HepG2 (cell line): ENCODE measurements around the gene FIS1. TPM values are rescaled to one million over a fixed set of nuclear protein-coding genes. Genes with fewer than 3 reads are reported as not detected.

Source experiments
- ARID5B ChIP-seq: IDR thresholded peaks from 2 replicates; pipeline ENCODE4 v1.4.0; 2020; ENCODE audit warnings: mild to moderate bottlenecking, missing genetic modification reagents
- CAMTA2 ChIP-seq: sonication (generic); formaldehyde crosslinking; IDR thresholded peaks from 2 replicates; pipeline ENCODE4 v1.4.0; 2020; ENCODE audit warnings: mild to moderate bottlenecking, missing genetic modification reagents, borderline replicate concordance
- ELF1 ChIP-seq: sonication (generic); formaldehyde crosslinking; IDR thresholded peaks from 2 replicates; pipeline ENCODE4 v1.4.0; 2020; ENCODE audit warnings: missing genetic modification reagents
- FLYWCH1 ChIP-seq: sonication (generic); formaldehyde crosslinking; IDR thresholded peaks from 2 replicates; pipeline ENCODE4 v1.8.1; 2023; ENCODE audit warnings: mild to moderate bottlenecking, missing genetic modification reagents
- FOXP1 ChIP-seq, 2 experiments: fragments of 450-650 bp in 1 of 2; IDR thresholded peaks; 2 replicates each; pipeline ENCODE4 v1.6.1; 2017 to 2018; ENCODE audit warnings: antibody characterized with exemption in 1 of 2
- GATAD1 ChIP-seq: IDR thresholded peaks from 2 replicates; pipeline ENCODE4 v1.6.1; 2016; ENCODE audit warnings: missing genetic modification reagents, missing compliant biosample characterization
- GATAD2A ChIP-seq: IDR thresholded peaks from 2 replicates; pipeline ENCODE4 v1.6.1; 2016
- HIVEP1 ChIP-seq: sonication (generic); formaldehyde crosslinking; IDR thresholded peaks from 2 replicates; pipeline ENCODE4 v1.4.0; 2020; ENCODE audit warnings: mild to moderate bottlenecking, missing genetic modification reagents
- KAT2B ChIP-seq: fragments of 150-350 bp; IDR thresholded peaks from 2 replicates; pipeline ENCODE4 v1.6.1; 2014; ENCODE audit warnings: low read depth, low read length, borderline replicate concordance
- KDM5A ChIP-seq: fragments of 200-600 bp; sonication (generic); IDR thresholded peaks from 2 replicates; pipeline ENCODE4 v1.7.0; 2018; ENCODE audit warnings: antibody characterized with exemption, mild to moderate bottlenecking, low read length, borderline replicate concordance
- KDM6A ChIP-seq: IDR thresholded peaks from 2 replicates; pipeline ENCODE4 v1.6.1; 2016; ENCODE audit warnings: low read depth
- MAZ ChIP-seq, 2 experiments: sonication (generic) in 1 of 2; formaldehyde crosslinking in 1 of 2; IDR thresholded peaks; 2 replicates each; pipeline versions ENCODE4 v1.5.0 to v1.6.1; 2012 to 2020; ENCODE audit warnings: low read depth in 2 of 2, mild to moderate bottlenecking in 2 of 2, borderline replicate concordance in 1 of 2, improper control_type of control experiment in 1 of 2, low read length in 1 of 2, missing genetic modification reagents in 1 of 2, moderate library complexity in 1 of 2
- MBNL3 ChIP-seq: fragments of 250-450 bp; sonication (Bioruptor Pico); conservative IDR thresholded peaks from 2 replicates; pipeline ENCODE4 v1.8.0; 2022; ENCODE audit warnings: mild to moderate bottlenecking, inconsistent platforms
- MTA1 ChIP-seq: sonication (generic); formaldehyde crosslinking; IDR thresholded peaks from 2 replicates; pipeline ENCODE4 v1.4.0; 2020; ENCODE audit warnings: missing genetic modification reagents, mild to moderate bottlenecking, borderline replicate concordance
- POLR2A ChIP-seq, 2 experiments: IDR thresholded peaks; 2 replicates each; pipeline ENCODE4 v1.6.1; 2011; ENCODE audit warnings: low read depth in 2 of 2, low read length in 2 of 2, mild to moderate bottlenecking in 1 of 2, moderate library complexity in 1 of 2; ENCODE audit not compliant: insufficient read depth in 1 of 2
- POLR2G ChIP-seq: fragments of 200-400 bp; formaldehyde crosslinking; IDR thresholded peaks from 2 replicates; pipeline ENCODE4 v1.6.1; 2018; ENCODE audit warnings: mild to moderate bottlenecking, low read depth, low read length, moderate library complexity
- SIN3A ChIP-seq: IDR thresholded peaks from 2 replicates; pipeline ENCODE4 v1.6.1; 2011; ENCODE audit warnings: low read depth, mild to moderate bottlenecking, control low read depth, low read length, borderline replicate concordance
- TARDBP ChIP-seq: sonication (generic); formaldehyde crosslinking; IDR thresholded peaks from 2 replicates; pipeline ENCODE4 v1.8.0; 2022; ENCODE audit warnings: mild to moderate bottlenecking, missing genetic modification reagents
- TBX2 ChIP-seq: sonication (generic); formaldehyde crosslinking; IDR thresholded peaks from 2 replicates; pipeline ENCODE4 v1.5.0; 2020; ENCODE audit warnings: missing genetic modification reagents, mild to moderate bottlenecking, borderline replicate concordance
- ZBTB8A ChIP-seq: sonication (generic); formaldehyde crosslinking; IDR thresholded peaks from 2 replicates; pipeline ENCODE4 v1.4.0; 2020; ENCODE audit warnings: mild to moderate bottlenecking, low read depth, missing genetic modification reagents, borderline replicate concordance
- ZMYM2 ChIP-seq: sonication (generic); formaldehyde crosslinking; IDR thresholded peaks from 2 replicates; pipeline ENCODE4 v1.8.0; 2022; ENCODE audit warnings: mild to moderate bottlenecking, missing genetic modification reagents
- ZNF138 ChIP-seq: sonication (generic); formaldehyde crosslinking; IDR thresholded peaks from 2 replicates; pipeline ENCODE4 v1.5.0; 2020; ENCODE audit warnings: mild to moderate bottlenecking, low read depth, missing genetic modification reagents
- ZNF20 ChIP-seq: sonication (generic); formaldehyde crosslinking; IDR thresholded peaks from 2 replicates; pipeline ENCODE4 v1.4.0; 2020; ENCODE audit warnings: mild to moderate bottlenecking, moderate library complexity, missing genetic modification reagents
- polyA plus RNA-seq, 8 experiments: library from polyadenylated mRNA; depleted of rRNA in 3 of 8; stranded (reverse) in 7 of 8; unstranded in 1 of 8; fragments of >200 nt; fragmentation: Illumina TruSeq in 4 of 8; extraction: Trizol in 4 of 8; gene quantifications; 2 replicates each; pipeline versions ENCODE4 v1.2.1 to v1.2.3, GENCODE V29; 2011 to 2016; ENCODE audit warnings: low read depth in 4 of 8, missing spikeins in 1 of 8, mixed read lengths in 1 of 8; ENCODE audit not compliant: insufficient read depth in 1 of 8
- total RNA-seq, 5 experiments: library from RNA; depleted of rRNA; stranded (reverse); fragments of >200 nt; fragmentation: Illumina TruSeq; extraction: Trizol; gene quantifications; 2 replicates each; pipeline ENCODE4 v1.2.3, GENCODE V29; 2016; ENCODE audit warnings: low read depth in 1 of 5
- TF ChIP-seq, protein P1 (sequence below): sonication (generic); formaldehyde crosslinking; conservative IDR thresholded peaks from 2 replicates; pipeline ENCODE4 v1.4.0; 2020; ENCODE audit warnings: missing genetic modification reagents
- TF ChIP-seq, protein P2 (sequence below): fragments of 450-650 bp; IDR thresholded peaks from 2 replicates; pipeline ENCODE4 v1.6.1; 2017

The FIS1 gene
- total and polyA plus RNA-seq, 2 of the 13 experiments (the other 11 are each of a cell fraction or from before 2014, with no cell fraction given), result 97.5 to 101 TPM

DNA sequence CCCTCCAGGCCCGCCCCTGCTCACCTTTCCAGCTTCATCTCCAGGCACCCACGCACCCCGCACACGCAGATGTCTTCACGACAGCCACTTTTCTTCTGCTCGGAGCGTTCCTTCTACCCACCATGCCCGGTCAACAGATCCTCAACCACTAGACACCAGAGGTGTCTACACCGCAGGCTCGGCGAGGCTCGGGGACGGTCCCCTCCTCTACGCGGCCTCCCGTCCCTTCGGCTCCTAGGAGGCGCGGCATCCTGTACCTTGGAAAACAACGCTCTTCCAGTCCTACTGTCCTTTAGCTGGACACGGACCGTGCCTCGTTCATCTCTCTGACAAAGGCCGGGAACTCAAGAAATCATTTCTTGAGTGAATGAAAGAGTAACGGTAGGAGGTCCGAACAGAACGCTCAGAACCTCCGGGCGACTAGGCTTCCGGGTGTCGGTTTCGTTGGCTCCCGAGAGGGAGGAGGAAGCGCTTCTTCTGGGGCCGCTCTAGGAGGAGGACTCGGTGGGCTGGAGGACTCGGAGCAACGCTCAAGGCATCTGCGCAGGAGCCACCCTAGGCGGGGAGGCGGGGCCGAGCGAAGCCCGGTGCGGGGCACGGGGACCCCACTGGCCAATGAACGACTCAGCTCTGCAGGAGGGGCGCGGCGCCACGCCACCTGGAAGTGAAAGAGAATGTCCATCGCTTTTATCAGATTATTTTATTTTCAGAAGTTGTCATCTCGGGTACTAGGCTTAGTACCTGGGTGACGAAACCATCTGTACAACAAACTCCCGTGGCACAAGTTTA, 7.2 kb upstream of the FIS1 start (continued):
- TF ChIP-seq MAZ (IDR thresholded peaks at IDR 0.05; ENCODE audit: borderline replicate concordance, low read depth, low read length), result 0 out of 2 replicates have a peak, but pooled peaks have one; percentile 52
- peak; percentile 73; the same call in 1 of the 2 replicates for TF ChIP-seq MAZ (CRISPR knock-in tag; IDR thresholded peaks at IDR 0.05; ENCODE audit: low read depth)
- TF ChIP-seq MTA1 (CRISPR knock-in tag), result no peak; the same call in 1 of the 2 replicates
- TF ChIP-seq KDM5A, result peak; percentile 98
- TF ChIP-seq TBX2, result peak; percentile 56; the same call in 1 of the 2 replicates
- TF ChIP-seq ZNF20 (CRISPR knock-in tag), result no peak
- TF ChIP-seq KAT2B, result no peak
- no peak for TF ChIP-seq KDM6A
- TF ChIP-seq CAMTA2 (CRISPR knock-in tag), result 0 out of 2 replicates have a peak, but pooled peaks have one; percentile 52
- peak; percentile 88 for TF ChIP-seq POLR2G
- peak; percentile 94 for TF ChIP-seq GATAD1 (CRISPR knock-in tag)
- TF ChIP-seq ZNF138, result no peak
- TF ChIP-seq ARID5B (CRISPR knock-in tag), result no peak
- TF ChIP-seq TARDBP (CRISPR knock-in tag), result peak; percentile 55; the same call in 1 of the 2 replicates
- TF ChIP-seq ZBTB8A, result no peak
- TF ChIP-seq HIVEP1 (CRISPR knock-in tag), result no peak
- TF ChIP-seq FOXP1 (IDR thresholded peaks at IDR 0.05), result no peak
- TF ChIP-seq FOXP1 (CRISPR knock-in tag; IDR thresholded peaks at IDR 0.05), result no peak
- TF ChIP-seq FLYWCH1 (CRISPR knock-in tag), result no peak
- 0 out of 2 replicates have a peak, but pooled peaks have one; percentile 36 for TF ChIP-seq ZMYM2
- TF ChIP-seq, protein P1, sequence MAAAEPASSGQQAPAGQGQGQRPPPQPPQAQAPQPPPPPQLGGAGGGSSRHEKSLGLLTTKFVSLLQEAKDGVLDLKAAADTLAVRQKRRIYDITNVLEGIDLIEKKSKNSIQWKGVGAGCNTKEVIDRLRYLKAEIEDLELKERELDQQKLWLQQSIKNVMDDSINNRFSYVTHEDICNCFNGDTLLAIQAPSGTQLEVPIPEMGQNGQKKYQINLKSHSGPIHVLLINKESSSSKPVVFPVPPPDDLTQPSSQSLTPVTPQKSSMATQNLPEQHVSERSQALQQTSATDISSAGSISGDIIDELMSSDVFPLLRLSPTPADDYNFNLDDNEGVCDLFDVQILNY, result no peak
- no peak for TF ChIP-seq MBNL3 (CRISPR knock-in tag)
- peak; percentile 73 to 82 for TF ChIP-seq POLR2A (IDR thresholded peaks at IDR 0.05; ENCODE audit: insufficient read depth in 1 of 2, low read depth in 2 of 2, low read length in 2 of 2)
- no peak for TF ChIP-seq GATAD2A
- peak; percentile 98 for TF ChIP-seq ELF1 (CRISPR knock-in tag)
- TF ChIP-seq, protein P2, sequence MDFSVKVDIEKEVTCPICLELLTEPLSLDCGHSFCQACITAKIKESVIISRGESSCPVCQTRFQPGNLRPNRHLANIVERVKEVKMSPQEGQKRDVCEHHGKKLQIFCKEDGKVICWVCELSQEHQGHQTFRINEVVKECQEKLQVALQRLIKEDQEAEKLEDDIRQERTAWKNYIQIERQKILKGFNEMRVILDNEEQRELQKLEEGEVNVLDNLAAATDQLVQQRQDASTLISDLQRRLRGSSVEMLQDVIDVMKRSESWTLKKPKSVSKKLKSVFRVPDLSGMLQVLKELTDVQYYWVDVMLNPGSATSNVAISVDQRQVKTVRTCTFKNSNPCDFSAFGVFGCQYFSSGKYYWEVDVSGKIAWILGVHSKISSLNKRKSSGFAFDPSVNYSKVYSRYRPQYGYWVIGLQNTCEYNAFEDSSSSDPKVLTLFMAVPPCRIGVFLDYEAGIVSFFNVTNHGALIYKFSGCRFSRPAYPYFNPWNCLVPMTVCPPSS, result no peak
- TF ChIP-seq SIN3A, result peak; percentile 92; the same call in 1 of the 2 replicates
